Loucy (cell line): ENCODE data around the gene FOXO3.

Source experiments
- CTCF ChIP-seq: fragments of 200-600 bp; sonication (generic); conservative IDR thresholded peaks from 2 replicates; pipeline ENCODE4 v1.5.1; 2014; ENCODE audit warnings: mild to moderate bottlenecking, antibody characterized with exemption, low read length
- EZH2phosphoT487 ChIP-seq: fragments of 200-600 bp; IDR thresholded peaks from 2 replicates; pipeline ENCODE4 v1.6.1; 2018; ENCODE audit warnings: antibody characterized with exemption, mild to moderate bottlenecking, moderate library complexity, borderline replicate concordance

- TF ChIP-seq CTCF (no peak), EZH2phosphoT487 (no peak)
These were observed 63.3 kb downstream of the FOXO3 start for GRCh38 chr6:108623995-108624394.
